ENCODE results near the gene SEMA3C.

GRCh38 chr7:80719261-80719660 lies 199.6 kb downstream of the SEMA3C start:
- TF ChIP-seq CTCF (IDR thresholded peaks at IDR 0.05; ENCODE audit: insufficient read depth, low read depth, low read length) (no peak), EZH2 (IDR thresholded peaks at IDR 0.05; ENCODE audit: insufficient read depth, low read length) (no peak)
